Endothelial cell of umbilical vein (primary cell): Measurements from ENCODE around the gene MMP1. TPM values are rescaled to one million over a fixed set of nuclear protein-coding genes. Genes with fewer than 3 reads are reported as not detected.

Experiments used
- BruUV-seq: library from RNA; stranded (reverse); fragments of 400-500 nt; replicated peaks from 2 replicates; lab custom pipeline; 2021; lab: Mats Ljungman, UMichigan
- CTCF ChIA-PET: fragments of 300-600, 350-600 bp; sonication (Branson Sonifier 250); formaldehyde crosslinking; loops from one replicate; lab custom pipeline; 2021; ENCODE audit warnings: antibody characterized with exemption, inconsistent platforms; lab: Charles Lee
- POLR2A ChIA-PET: fragments of 300-600, 350-600 bp; sonication (Branson Sonifier 250); formaldehyde crosslinking; loops from one replicate; lab custom pipeline; 2021; ENCODE audit warnings: antibody characterized with exemption, inconsistent platforms; lab: Charles Lee
- DNase-seq: peaks from one replicate; pipeline ENCODE4 v3.0.0-alpha.2; 2011; ENCODE audit warnings: low read depth, low spot score
- FAIRE-seq: peaks from 2 replicates; lab custom pipeline; 2011; peaks lifted over from hg19 to GRCh38; lab: Jason Lieb, UNC
- H2AFZ ChIP-seq: 2 replicates; pipeline ENCODE4 v1.6.0; 2012; ENCODE audit warnings: low read depth, low read length, control low read depth, inconsistent platforms
- H3K27ac ChIP-seq: 2 replicates; pipeline ENCODE4 v1.5.1; 2011; ENCODE audit warnings: low read depth, mild to moderate bottlenecking, control low read depth, low read length, moderate library complexity; ENCODE audit not compliant: insufficient read depth
- H3K27me3 ChIP-seq, 2 experiments: 2 replicates each; pipeline versions ENCODE4 v1.6.0 to v1.6.1; 2011; ENCODE audit warnings: low read length in 2 of 2, mixed read lengths in 1 of 2; ENCODE audit not compliant: control insufficient read depth in 2 of 2, insufficient read depth in 2 of 2
- H3K36me3 ChIP-seq, 2 experiments: 2 replicates in 1 of 2; 3 replicates in 1 of 2; pipeline ENCODE4 v1.5.1; 2011; ENCODE audit warnings: low read length in 2 of 2, mild to moderate bottlenecking in 1 of 2, moderate library complexity in 1 of 2; ENCODE audit not compliant: control insufficient read depth in 2 of 2, insufficient read depth in 2 of 2; ENCODE audit errors: extremely low read depth in 1 of 2
- H3K4me1 ChIP-seq: 3 replicates; pipeline ENCODE4 v1.5.1; 2011; ENCODE audit warnings: mild to moderate bottlenecking, low read length; ENCODE audit not compliant: control insufficient read depth, insufficient read depth; ENCODE audit errors: extremely low read depth
- H3K4me2 ChIP-seq: 2 replicates; pipeline ENCODE4 v1.6.1; 2011; ENCODE audit warnings: low read length, control low read depth, mixed read lengths; ENCODE audit not compliant: insufficient read depth
- H3K4me3 ChIP-seq, 3 experiments: fragments of 200-600 bp in 1 of 3; sonication (generic), shearing (Covaris generic) in 1 of 3; replicated peaks in 1 of 3; 2 replicates each; pipeline ENCODE4 v1.5.1; 2011 to 2016; ENCODE audit warnings: control low read depth in 3 of 3, low read length in 3 of 3, mild to moderate bottlenecking in 2 of 3, inconsistent platforms in 1 of 3, low read depth in 1 of 3, moderate library complexity in 1 of 3; ENCODE audit not compliant: insufficient read depth in 1 of 3
- H3K79me2 ChIP-seq: 2 replicates; pipeline ENCODE4 v1.6.0; 2012; ENCODE audit warnings: low read length, inconsistent platforms; ENCODE audit not compliant: control insufficient read depth, insufficient read depth
- H3K9ac ChIP-seq: replicated peaks from 2 replicates; pipeline ENCODE3; 2011; ENCODE audit warnings: low read length, control low read depth; ENCODE audit not compliant: insufficient read depth; ENCODE audit errors: extremely low read depth
- H3K9me1 ChIP-seq: replicated peaks from 3 replicates; pipeline ENCODE4 v1.6.0; 2011; ENCODE audit warnings: mild to moderate bottlenecking, low read length; ENCODE audit not compliant: control insufficient read depth, insufficient read depth; ENCODE audit errors: extremely low read depth
- H3K9me3 ChIP-seq: replicated peaks from 2 replicates; pipeline ENCODE4 v1.5.1; 2012; ENCODE audit warnings: low read length, inconsistent platforms; ENCODE audit not compliant: control insufficient read depth, insufficient read depth
- H4K20me1 ChIP-seq: replicated peaks from 2 replicates; pipeline ENCODE3; 2011; ENCODE audit warnings: mild to moderate bottlenecking, low read length; ENCODE audit not compliant: control insufficient read depth, insufficient read depth; ENCODE audit errors: extremely low read depth
- CTCF ChIP-seq, 2 donors: IDR thresholded peaks; 1 replicate in 1 of 2; 2 replicates in 1 of 2; pipeline ENCODE4 v1.5.1; 2011; ENCODE audit warnings: low read length in 2 of 2, mild to moderate bottlenecking in 2 of 2, moderate library complexity in 2 of 2, control low read depth in 1 of 2, inconsistent platforms in 1 of 2, low read depth in 1 of 2; ENCODE audit not compliant: insufficient read depth in 1 of 2; ENCODE audit errors: extremely low read depth in 1 of 2
- EZH2 ChIP-seq: IDR thresholded peaks from 2 replicates; pipeline ENCODE4 v1.6.1; 2012; ENCODE audit warnings: borderline replicate concordance, low read depth, mild to moderate bottlenecking, moderate library complexity, low read length, inconsistent platforms; ENCODE audit not compliant: severe bottlenecking
- FOS ChIP-seq: IDR thresholded peaks from 2 replicates; pipeline ENCODE4 v1.6.1; 2011; ENCODE audit warnings: mild to moderate bottlenecking, low read length, moderate library complexity, borderline replicate concordance; ENCODE audit not compliant: insufficient read depth
- GATA2 ChIP-seq: IDR thresholded peaks from 2 replicates; pipeline ENCODE4 v1.7.0; 2011; ENCODE audit warnings: low read depth, mild to moderate bottlenecking, moderate library complexity, mixed read lengths, low read length; ENCODE audit not compliant: insufficient read length, insufficient read depth
- JUN ChIP-seq: IDR thresholded peaks from 2 replicates; pipeline ENCODE4 v1.6.1; 2011; ENCODE audit warnings: borderline replicate concordance, low read depth; ENCODE audit not compliant: insufficient read length, insufficient read depth
- MAX ChIP-seq: IDR thresholded peaks from 2 replicates; pipeline ENCODE4 v1.6.1; 2011; ENCODE audit not compliant: insufficient read depth, insufficient read length
- MYC ChIP-seq: IDR thresholded peaks from one replicate; pipeline ENCODE4 v1.6.1; 2011; ENCODE audit warnings: mild to moderate bottlenecking, low read depth, low read length
- POLR2A ChIP-seq: IDR thresholded peaks from 2 replicates; pipeline ENCODE4 v1.6.1; 2012; ENCODE audit warnings: low read depth, mild to moderate bottlenecking, control low read depth, low read length
- POLR2AphosphoS5 ChIP-seq: IDR thresholded peaks from 2 replicates; pipeline ENCODE4 v1.6.1; 2012; ENCODE audit warnings: low read depth, mild to moderate bottlenecking, control low read depth, low read length, moderate library complexity; ENCODE audit not compliant: insufficient read depth
- dilution Hi-C: fragments of 300-500 bp; cut with MboI; formaldehyde crosslinking; loops from one replicate; pipeline ENCODE4 v1.15.0; 2019; ENCODE audit warnings: low sequenced_read_pairs; ENCODE audit not compliant: extremely low pct_ligation_motif_present
- intact Hi-C: fragments of 100-400 bp; cut with micrococcal nuclease; formaldehyde crosslinking; loops from one replicate; pipeline ENCODE4 v1.10.0; 2022
- polyA plus RNA-seq, 4 experiments: library from polyadenylated mRNA; depleted of rRNA in 3 of 4; stranded (reverse) in 3 of 4; unstranded in 1 of 4; fragments of >200 nt; gene quantifications; 2 replicates each; pipeline versions ENCODE4 v1.2.1 to v1.2.3, GENCODE V29; 2011 to 2012; ENCODE audit warnings: missing spikeins in 1 of 4
- total RNA-seq: library from RNA; stranded (reverse); gene quantifications from 2 replicates; pipeline ENCODE4 v1.2.3, GENCODE V29; 2021

The MMP1 gene
- total and polyA plus RNA-seq, 2 donors (not counting 3 experiments of a cell fraction or from before 2014, with no cell fraction given), result 1.4 to 1,694 TPM

GRCh38 chr11:102840018-102840417, 42.1 kb upstream of the MMP1 start:
- dilution Hi-C loops, result no loop called here
- Histone ChIP-seq H3K79me2 (no peaks in the 10 kb centered on the region), H3K9me3 (no peaks in the 10 kb centered on the region), H3K4me3 (no peak overlapping the region), H4K20me1 (no peaks in the 10 kb centered on the region), H3K27ac (no peak overlapping the region), H3K9ac (no peak overlapping the region), H3K4me1 (no peaks in the 10 kb centered on the region), H3K4me2 (no peak overlapping the region), H3K27me3 (peaks cover 9 to 11% of the 10 kb centered on the region in 2 experiments), H2AFZ (no peak overlapping the region), H3K36me3 (no peaks in the 10 kb centered on the region), H3K9me1 (no peaks in the 10 kb centered on the region)
- intact Hi-C loops, result no loop called here
- DNase-seq (no peak), FAIRE-seq (no peak)
- BruUV-seq, result no TSS peak
- TF ChIP-seq EZH2 (no peak), POLR2A (no peak), POLR2AphosphoS5 (no peak)
- ChIA-PET CTCF (interaction anchor here (0.7 to 1.6 kb wide), 5 partner anchors 9 to 90 kb away, joined by 3 to 10 read pairs (median 3); no protein-coding TSS in a partner anchor), POLR2A (no interaction called here)

GRCh38 chr11:102837646-102838045, 39.7 kb upstream of the MMP1 start:
- H3K4me2 ChIP-seq, result no peak overlapping the region
- H3K9me3 ChIP-seq, result no peaks in the 10 kb centered on the region
- no peaks in the 10 kb centered on the region for H3K36me3 ChIP-seq
- ChIA-PET POLR2A (no interaction called here), CTCF (interaction anchor here (0.8 kb wide), 1 partner anchor 77 kb away, joined by 3 read pairs; no protein-coding TSS in a partner anchor)
- DNase-seq (no peak), FAIRE-seq (no peak)
- no peaks in the 10 kb centered on the region for H3K79me2 ChIP-seq
- no peaks in the 10 kb centered on the region for H3K9me1 ChIP-seq
- no peak overlapping the region for H3K27ac ChIP-seq
- no peak overlapping the region for H3K9ac ChIP-seq
- no peak for TF ChIP-seq MAX
- no peak for TF ChIP-seq MYC
- TF ChIP-seq CTCF (IDR thresholded peaks at IDR 0.05; ENCODE audit: extremely low read depth in 1 of 2, insufficient read depth in 1 of 2, low read depth in 1 of 2, low read length in 2 of 2), result no peak
- TF ChIP-seq EZH2, result no peak
- TF ChIP-seq POLR2AphosphoS5, result no peak
- TF ChIP-seq POLR2A, result no peak
- no peak for TF ChIP-seq JUN
- TF ChIP-seq FOS, result no peak
- no peak for TF ChIP-seq GATA2
- no peak overlapping the region for H2AFZ ChIP-seq
- intact Hi-C loops (no loop called here), dilution Hi-C loops (no loop called here)
- no TSS peak for BruUV-seq
- no peaks in the 10 kb centered on the region for H4K20me1 ChIP-seq
- peaks cover 5 to 9% of the 10 kb centered on the region in 2 experiments for H3K27me3 ChIP-seq
- no peak overlapping the region for H3K4me3 ChIP-seq
- H3K4me1 ChIP-seq, result no peaks in the 10 kb centered on the region
